GM12878 (cell line): Measurements from ENCODE around the gene AP2S1. TPM values are rescaled to one million over a fixed set of nuclear protein-coding genes. Genes with fewer than 3 reads are reported as not detected.

Source experiments
- ATAC-seq: fragments of 200-7000 bp; cut with Tn5 transposase; 3 replicates; pipeline ENCODE4 v1.9.1; 2020; ENCODE audit warnings: mild to moderate bottlenecking, moderate library complexity
- BruUV-seq: library from RNA; stranded (reverse); fragments of 400-500 nt; replicated peaks from 2 replicates; lab custom pipeline; 2021; lab: Mats Ljungman, UMichigan
- CTCF ChIA-PET: fragments of 300-600 bp; sonication (Branson Sonifier 250); formaldehyde crosslinking; extraction: SDS; loops from one replicate; lab custom pipeline; 2021; ENCODE audit warnings: inconsistent platforms; lab: Yijun Ruan, JAX
- POLR2A ChIA-PET: fragments of 350-600 bp; formaldehyde crosslinking; extraction: SDS; loops from one replicate; lab custom pipeline; 2021; ENCODE audit warnings: inconsistent platforms; lab: Charles Lee
- RAD21 ChIA-PET: fragments of 300-600 bp; sonication (Branson Sonifier 250); formaldehyde crosslinking; loops from one replicate; lab custom pipeline; 2023; ENCODE audit warnings: antibody characterized with exemption; ENCODE audit not compliant: unreplicated experiment; lab: Charles Lee
- SMC1A ChIA-PET: fragments of 300-600 bp; sonication (Branson Sonifier 250); formaldehyde crosslinking; loops from one replicate; lab custom pipeline; 2023; ENCODE audit not compliant: unreplicated experiment, uncharacterized antibody; lab: Charles Lee
- DNase-seq: peaks from one replicate; pipeline ENCODE4 v3.0.0-alpha.2; 2011; ENCODE audit warnings: low read depth, low spot score
- FAIRE-seq: peaks from 3 replicates; lab custom pipeline; 2011; peaks lifted over from hg19 to GRCh38; lab: Jason Lieb, UNC
- H2AFZ ChIP-seq: 2 replicates; pipeline ENCODE4 v1.6.0; 2011; ENCODE audit warnings: low read depth, low read length, control low read depth; ENCODE audit not compliant: control insufficient read depth
- H3K27ac ChIP-seq: 2 replicates; pipeline ENCODE4 v1.5.1; 2011; ENCODE audit warnings: control low read depth; ENCODE audit not compliant: control insufficient read depth, insufficient read depth
- H3K27me3 ChIP-seq, 2 experiments: replicated peaks in 1 of 2; 2 replicates each; pipeline versions ENCODE4 v1.6.0 to v1.6.1; 2011; ENCODE audit warnings: low read length in 1 of 2; ENCODE audit not compliant: control insufficient read depth in 2 of 2, insufficient read depth in 2 of 2
- H3K36me3 ChIP-seq, 2 experiments: 2 replicates each; pipeline ENCODE4 v1.5.1; 2011; ENCODE audit warnings: low read length in 1 of 2; ENCODE audit not compliant: control insufficient read depth in 2 of 2, insufficient read depth in 2 of 2
- H3K4me1 ChIP-seq: 2 replicates; pipeline ENCODE4 v1.6.1; 2011; ENCODE audit warnings: mild to moderate bottlenecking, low read length, moderate library complexity, mixed read lengths; ENCODE audit not compliant: control insufficient read depth, insufficient read depth
- H3K4me2 ChIP-seq: 2 replicates; pipeline ENCODE4 v1.6.0; 2011; ENCODE audit warnings: control low read depth; ENCODE audit not compliant: control insufficient read depth, insufficient read depth
- H3K4me3 ChIP-seq: fragments of 200-600 bp; sonication (generic); 2 replicates; pipeline ENCODE4 v1.5.1; 2016
- H3K79me2 ChIP-seq: 2 replicates; pipeline ENCODE4 v1.6.0; 2011; ENCODE audit warnings: low read length; ENCODE audit not compliant: control insufficient read depth, insufficient read depth
- H3K9ac ChIP-seq: 2 replicates; pipeline ENCODE4 v1.8.0; 2011; ENCODE audit warnings: low read length, control low read depth, mixed read lengths; ENCODE audit not compliant: control insufficient read depth, insufficient read depth
- H3K9me3 ChIP-seq: replicated peaks from 3 replicates; pipeline ENCODE4 v1.5.1; 2011; ENCODE audit warnings: mild to moderate bottlenecking, low read length; ENCODE audit not compliant: control insufficient read depth, insufficient read depth
- H4K20me1 ChIP-seq: 2 replicates; pipeline ENCODE4 v1.6.0; 2011; ENCODE audit not compliant: control insufficient read depth, insufficient read depth
- CEBPB ChIP-seq, 2 experiments: fragments of 150-350 bp in 1 of 2; IDR thresholded peaks; 2 replicates each; pipeline ENCODE4 v1.6.1; 2012 to 2014; ENCODE audit warnings: low read depth in 2 of 2, low read length in 2 of 2, borderline replicate concordance in 1 of 2, inconsistent platforms in 1 of 2
- E2F4 ChIP-seq: IDR thresholded peaks from 2 replicates; pipeline ENCODE4 v1.6.1; 2012; ENCODE audit warnings: low read depth, low read length, improper control_type of control experiment
- EP300 ChIP-seq, 2 experiments: fragments of 150-350 bp in 1 of 2; IDR thresholded peaks; 2 replicates each; pipeline ENCODE4 v1.6.1; 2011 to 2012; ENCODE audit warnings: low read depth in 2 of 2, low read length in 2 of 2, borderline replicate concordance in 1 of 2, improper control_type of control experiment in 1 of 2, inconsistent platforms in 1 of 2; ENCODE audit not compliant: control insufficient read depth in 1 of 2
- IKZF1 ChIP-seq: fragments of 450-650 bp; conservative IDR thresholded peaks from 2 replicates; pipeline ENCODE4 v1.6.1; 2017; ENCODE audit warnings: antibody characterized with exemption, mild to moderate bottlenecking
- IRF5 ChIP-seq: fragments of 450-650 bp; IDR thresholded peaks from 2 replicates; pipeline ENCODE4 v1.6.1; 2017; ENCODE audit warnings: borderline replicate concordance
- MXI1 ChIP-seq: fragments of 150-350 bp; IDR thresholded peaks from 2 replicates; pipeline ENCODE4 v1.6.1; 2011; ENCODE audit warnings: low read depth, mild to moderate bottlenecking, inconsistent platforms, low read length, improper control_type of control experiment
- NKRF ChIP-seq: fragments of 450-650 bp; conservative IDR thresholded peaks from 2 replicates; pipeline ENCODE4 v1.6.1; 2017; ENCODE audit warnings: mild to moderate bottlenecking, moderate library complexity
- POLR2AphosphoS5 ChIP-seq: IDR thresholded peaks from 2 replicates; pipeline ENCODE4 v1.6.1; 2011; ENCODE audit warnings: mild to moderate bottlenecking, low read length, inconsistent platforms
- RB1 ChIP-seq: fragments of 450-650 bp; formaldehyde crosslinking; IDR thresholded peaks from 2 replicates; pipeline ENCODE4 v1.6.1; 2017; ENCODE audit warnings: mild to moderate bottlenecking, borderline replicate concordance
- SPI1 ChIP-seq: IDR thresholded peaks from 2 replicates; pipeline ENCODE4 v1.6.1; 2011; ENCODE audit warnings: low read depth, mild to moderate bottlenecking, low read length, moderate library complexity, borderline replicate concordance; ENCODE audit not compliant: insufficient read depth
- YBX1 ChIP-seq: fragments of 450-650 bp; IDR thresholded peaks from 2 replicates; pipeline ENCODE4 v1.6.1; 2016; ENCODE audit warnings: antibody characterized with exemption
- ZBTB33 ChIP-seq: fragments of 450-650 bp; IDR thresholded peaks from 2 replicates; pipeline ENCODE4 v1.6.1; 2017; ENCODE audit warnings: mild to moderate bottlenecking
- ZNF24 ChIP-seq: fragments of 450-650 bp; IDR thresholded peaks from 2 replicates; pipeline ENCODE4 v1.6.1; 2017; ENCODE audit warnings: antibody characterized with exemption, mild to moderate bottlenecking
- whole genome bisulfite sequencing: methylation state at CpG from one replicate; pipeline ENCODE4 v1.1.6; 2016; ENCODE audit warnings: low lambda C conversion rate; ENCODE audit not compliant: insufficient replicate concordance, insufficient coverage; ENCODE audit errors: missing lambda C conversion rate; 5-methylcytosine and 5-hydroxymethylcytosine counted together
- in situ Hi-C: fragments of 300-500 bp; cut with MboI; formaldehyde crosslinking; loops from 9 replicates; pipeline ENCODE4 v1.14.3; 2018; ENCODE audit warnings: mixed read lengths
- intact Hi-C: fragments of 100-400 bp; cut with micrococcal nuclease; formaldehyde crosslinking; loops from one replicate; pipeline ENCODE4 v1.14.2; 2022; ENCODE audit not compliant: unreplicated experiment
- polyA plus RNA-seq, 11 experiments: library from polyadenylated mRNA; depleted of rRNA in 4 of 11; unstranded in 6 of 11; stranded (reverse) in 5 of 11; fragments of >200 nt; fragmentation: Nextera tagmentation in 4 of 11; fragmentation: Illumina TruSeq in 1 of 11; extraction: Ambion mirVana in 4 of 11; extraction: Trizol in 1 of 11; gene quantifications; 1 replicate in 1 of 11; 2 replicates in 10 of 11; pipeline versions ENCODE4 v1.2.1 to v1.2.3, GENCODE V29; 2011 to 2016; ENCODE audit warnings: inconsistent platforms in 2 of 11, missing spikeins in 2 of 11, low read depth in 1 of 11
- total RNA-seq, 4 experiments: library from RNA; depleted of rRNA in 3 of 4; stranded (reverse); fragments of >200 nt in 3 of 4; fragmentation: Illumina TruSeq in 1 of 4; extraction: Trizol in 1 of 4; gene quantifications; 2 replicates each; pipeline versions ENCODE4 v1.2.1 to v1.2.3, GENCODE V29; 2013 to 2021

AP2S1 gene
- total and polyA plus RNA-seq, 10 of the 15 experiments (the other 5 are each of a cell fraction or from before 2014, with no cell fraction given) = 10.8 to 239 (median 104) TPM

- no peaks in the 10 kb centered on the region; the same call in 2 of the 3 replicates for H3K9me3 ChIP-seq
- ChIA-PET POLR2A (interaction anchor here (0.5 to 2.8 kb wide), 6 partner anchors 24 to 258 kb away, joined by 3 to 13 read pairs (median 6); partner anchors contain the start of gene SLC1A5), RAD21 (interaction anchor here (0.8 to 2.5 kb wide), 8 partner anchors 18 to 111 kb away, joined by 3 to 14 read pairs (median 4); no protein-coding TSS in a partner anchor), CTCF (interaction anchor here (0.9 to 2.7 kb wide), 17 partner anchors 8 to 111 kb away, joined by 3 to 27 read pairs (median 4); partner anchors contain the start of gene SLC1A5), SMC1A (interaction anchor here (1.2 to 2.1 kb wide), 5 partner anchors 15 to 74 kb away, joined by 3 to 9 read pairs (median 8); no protein-coding TSS in a partner anchor)
- H3K27me3 ChIP-seq = no peaks in the 10 kb centered on the region
- peak overlapping the region; percentile 60 for H3K27ac ChIP-seq
- H3K36me3 ChIP-seq = no peaks in the 10 kb centered on the region
- H3K4me3 ChIP-seq = peak overlapping the region; percentile 9; the same call in 1 of the 2 replicates
- DNase-seq = no peak
- no TSS peak for BruUV-seq
- H4K20me1 ChIP-seq = no peaks in the 10 kb centered on the region
- ATAC-seq = peak; percentile 50
- peaks cover 27% of the 10 kb centered on the region for H3K4me1 ChIP-seq
- intact Hi-C loops = loop anchor here (5.0 kb wide), 1 partner anchor 38 kb away; the partner anchor contains the start of gene SLC1A5
- no peaks in the 10 kb centered on the region for H3K79me2 ChIP-seq
- peak overlapping the region; percentile 28; the same call in 1 of the 2 replicates for H3K4me2 ChIP-seq
- WGBS = 31% methylated on average over 20 of the region's 21 CpGs
- FAIRE-seq = no peak
- H2AFZ ChIP-seq = peak overlapping the region; percentile 1
- no peak overlapping the region; the same call in 1 of the 2 replicates for H3K9ac ChIP-seq
- in situ Hi-C loops = no loop called here
- 0 out of 2 replicates have a peak, but pooled peaks have one; percentile 2 for TF ChIP-seq NKRF
- TF ChIP-seq ZBTB33 = 0 out of 2 replicates have a peak, but pooled peaks have one; percentile 55
- TF ChIP-seq IKZF1 = peak; percentile 69
- peak; percentile 35; the same call in 1 of the 2 replicates for TF ChIP-seq SPI1
- TF ChIP-seq YBX1 = no peak
- no peak for TF ChIP-seq E2F4
- no peak for TF ChIP-seq ZNF24
- TF ChIP-seq MXI1 = no peak
- TF ChIP-seq RB1 = no peak
- TF ChIP-seq CEBPB (IDR thresholded peaks at IDR 0.05; ENCODE audit: borderline replicate concordance in 1 of 2, low read depth in 2 of 2, low read length in 2 of 2) = no peak
- no peak for TF ChIP-seq EP300 (IDR thresholded peaks at IDR 0.05; ENCODE audit: borderline replicate concordance in 1 of 2, control insufficient read depth in 1 of 2, low read depth in 2 of 2, low read length in 2 of 2)
- TF ChIP-seq IRF5 = no peak
- no peak for TF ChIP-seq POLR2AphosphoS5
Observed at GRCh38 chr19:46824890-46825730, 25.5 kb downstream of the AP2S1 start.
